Coronary artery (tissue), 2 donors: ENCODE data around the gene SMAD6.
A peak's percentile ranks its signal among the peaks of the same experiment; 100 is the strongest.

Experiments
- DNase-seq: peaks from one replicate; pipeline ENCODE4 v3.0.0-alpha.2; 2017; ENCODE audit warnings: low spot score
- H3K27ac ChIP-seq, 2 donors: fragments of 200-600 bp; sonication (generic); one replicate each; pipeline ENCODE4 v1.5.1; 2016 to 2019
- H3K4me3 ChIP-seq: fragments of 200-600 bp; sonication (generic); 2 replicates; pipeline ENCODE4 v1.5.1; 2016; ENCODE audit warnings: mild to moderate bottlenecking, moderate library complexity
- TF ChIP-seq, protein P1 (sequence below): fragments of 200-600 bp; sonication (generic); IDR thresholded peaks from one replicate; pipeline ENCODE4 v1.5.1; 2019; ENCODE audit warnings: antibody characterized with exemption

SMAD6 gene

GRCh38 chr15:66733976-66734375 lies 31.9 kb downstream of the SMAD6 start:
- no peak for DNase-seq
- Histone ChIP-seq H3K4me3 (peak overlapping the region; percentile 56), H3K27ac (peak overlapping the region; percentile 51 to 89)
- TF ChIP-seq, protein P1, sequence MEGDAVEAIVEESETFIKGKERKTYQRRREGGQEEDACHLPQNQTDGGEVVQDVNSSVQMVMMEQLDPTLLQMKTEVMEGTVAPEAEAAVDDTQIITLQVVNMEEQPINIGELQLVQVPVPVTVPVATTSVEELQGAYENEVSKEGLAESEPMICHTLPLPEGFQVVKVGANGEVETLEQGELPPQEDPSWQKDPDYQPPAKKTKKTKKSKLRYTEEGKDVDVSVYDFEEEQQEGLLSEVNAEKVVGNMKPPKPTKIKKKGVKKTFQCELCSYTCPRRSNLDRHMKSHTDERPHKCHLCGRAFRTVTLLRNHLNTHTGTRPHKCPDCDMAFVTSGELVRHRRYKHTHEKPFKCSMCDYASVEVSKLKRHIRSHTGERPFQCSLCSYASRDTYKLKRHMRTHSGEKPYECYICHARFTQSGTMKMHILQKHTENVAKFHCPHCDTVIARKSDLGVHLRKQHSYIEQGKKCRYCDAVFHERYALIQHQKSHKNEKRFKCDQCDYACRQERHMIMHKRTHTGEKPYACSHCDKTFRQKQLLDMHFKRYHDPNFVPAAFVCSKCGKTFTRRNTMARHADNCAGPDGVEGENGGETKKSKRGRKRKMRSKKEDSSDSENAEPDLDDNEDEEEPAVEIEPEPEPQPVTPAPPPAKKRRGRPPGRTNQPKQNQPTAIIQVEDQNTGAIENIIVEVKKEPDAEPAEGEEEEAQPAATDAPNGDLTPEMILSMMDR: no peak

GRCh38 chr15:66734961-66735908 lies 33.2 kb downstream of the SMAD6 start:
- TF ChIP-seq, protein P1: no peak
- H3K27ac ChIP-seq: peak overlapping the region; percentile 51 to 89
- H3K4me3 ChIP-seq: peak overlapping the region; percentile 15
- DNase-seq: no peak

DNA sequence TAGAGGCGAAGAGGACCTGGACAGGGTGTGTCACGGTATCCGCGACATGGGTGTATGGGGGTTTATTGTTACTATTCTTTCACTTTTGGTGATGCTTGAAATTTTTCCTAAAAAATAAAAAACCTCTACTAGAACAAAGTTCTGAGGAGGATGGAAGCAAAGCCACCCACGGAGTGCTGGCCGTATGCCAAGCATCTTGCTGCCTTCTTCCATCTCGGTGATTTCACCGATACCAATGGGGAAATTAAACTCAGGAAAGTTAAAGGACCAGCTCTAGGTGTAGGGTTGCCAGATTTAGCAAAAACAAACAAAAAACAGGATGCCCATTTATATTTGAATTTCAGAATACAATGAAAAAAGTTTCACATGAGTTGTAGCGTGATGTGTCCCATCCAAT lies 33.9 kb downstream of the SMAD6 start:
- TF ChIP-seq, protein P1: no peak
- peak overlapping the region; percentile 51 to 89 for H3K27ac ChIP-seq
- H3K4me3 ChIP-seq: peak overlapping the region; percentile 15
- DNase-seq: no peak

GRCh38 chr15:66737243-66738010 lies 35.4 kb downstream of the SMAD6 start:
- TF ChIP-seq, protein P1: no peak
- no peak for DNase-seq
- no peak overlapping the region for H3K4me3 ChIP-seq
- H3K27ac ChIP-seq: peak overlapping the region; percentile 51 to 89

DNA sequence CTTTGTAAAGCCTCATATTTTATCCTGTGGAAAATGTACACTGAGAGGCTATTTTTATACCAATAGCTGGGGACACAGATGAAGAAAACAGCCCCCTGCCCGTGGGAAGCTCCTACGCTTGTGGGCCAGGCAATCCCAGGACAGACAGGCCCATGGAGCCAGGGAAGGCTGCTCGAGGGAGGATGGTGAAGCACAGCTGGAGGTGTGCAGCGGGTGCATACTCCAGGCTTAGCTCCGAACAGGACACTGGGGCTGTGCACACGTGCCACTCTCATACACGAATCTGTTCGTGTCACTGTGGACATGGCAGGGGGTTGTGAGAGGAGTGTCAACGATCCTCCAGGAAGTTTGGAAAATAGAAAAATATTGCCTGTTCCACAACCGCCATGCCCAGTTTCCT lies 36.1 kb downstream of the SMAD6 start:
- TF ChIP-seq, protein P1: no peak
- DNase-seq: no peak
- H3K4me3 ChIP-seq: no peak overlapping the region
- peak overlapping the region; percentile 0 to 51 for H3K27ac ChIP-seq

- H3K27ac ChIP-seq: peak overlapping the region in 1 of 2 donors; percentile 12
- no peak overlapping the region for H3K4me3 ChIP-seq
- no peak for DNase-seq
- TF ChIP-seq, protein P1: no peak
These were observed 36.6 kb downstream of the SMAD6 start for GRCh38 chr15:66738595-66738994.
